ENCODE data around the gene TP53I13.

Gene TP53I13

DNA sequence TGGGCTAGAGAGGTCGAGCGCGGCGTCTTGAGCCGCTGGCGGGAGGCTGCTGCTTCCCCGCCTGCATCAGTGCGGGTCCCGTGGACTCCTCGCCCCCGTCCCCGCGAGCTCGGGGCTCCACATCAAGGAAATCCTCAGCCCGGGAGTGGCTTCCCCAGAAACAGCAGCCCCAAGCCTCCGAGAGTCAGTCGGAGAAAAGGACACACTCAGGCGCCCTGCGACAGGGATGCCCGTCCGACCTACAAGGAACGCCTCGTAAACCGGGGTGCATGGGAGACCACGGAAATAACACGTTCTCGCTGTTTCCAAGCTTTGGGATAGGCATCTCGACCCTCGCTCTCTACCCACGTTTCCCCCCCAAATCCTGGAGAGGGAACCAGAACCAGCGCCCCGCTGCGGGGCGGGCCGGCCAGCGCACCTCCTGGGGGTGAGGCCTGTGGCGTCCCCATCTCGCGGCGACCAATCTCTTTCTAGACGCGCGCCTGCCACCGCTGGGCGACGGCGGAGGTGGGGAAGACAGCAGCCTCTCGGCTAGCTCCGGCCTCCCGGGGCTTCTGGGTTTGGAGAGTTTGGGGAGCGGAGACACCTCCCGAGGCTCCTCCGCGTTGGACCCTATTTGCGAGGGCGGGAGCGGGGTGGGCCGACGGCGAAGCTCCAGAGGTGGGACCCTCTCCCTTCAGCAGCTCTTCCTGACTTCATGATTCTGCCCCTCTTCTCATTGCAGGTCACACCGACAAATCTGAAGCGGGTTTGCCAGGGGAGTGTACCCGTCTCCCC, 759 bp upstream of the TP53I13 start:
- DNase-seq, result peak; percentile 86

DNA sequence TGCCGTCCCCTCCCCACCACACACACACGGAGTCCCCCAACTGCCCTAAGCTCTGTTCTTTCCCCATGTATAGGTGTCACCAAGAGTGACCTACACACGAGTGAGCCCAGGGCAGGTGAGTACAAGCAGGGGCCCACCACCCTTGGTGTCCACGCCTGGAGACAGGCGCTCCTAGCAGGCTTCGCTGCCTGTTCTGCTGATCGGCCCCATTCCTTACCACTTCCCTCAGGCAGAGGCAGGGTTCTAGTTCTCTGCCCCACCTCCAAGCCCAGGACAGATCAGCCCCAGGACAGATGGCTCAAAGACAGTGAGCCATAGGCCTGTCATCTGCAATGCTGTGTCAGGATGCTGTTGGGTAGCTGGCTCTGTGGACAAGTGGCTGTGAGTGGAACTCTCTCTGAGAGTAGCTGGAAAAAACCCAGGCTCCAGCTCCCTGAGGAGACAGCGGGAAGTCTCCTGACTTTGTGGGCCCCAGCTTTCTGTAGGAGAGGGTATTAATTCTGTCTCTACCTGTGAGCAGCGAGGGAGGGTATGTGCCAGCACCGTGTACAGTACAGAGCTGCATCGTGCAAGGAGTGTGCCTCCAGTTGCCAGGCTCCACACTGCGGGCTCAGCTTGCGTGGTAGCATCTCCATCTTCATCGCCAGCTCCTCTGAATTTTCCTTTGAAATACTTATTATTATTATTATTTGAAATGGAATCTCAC, 897 bp downstream of the TP53I13 start:
- DNase-seq, result no peak

GRCh38 chr17:29570521-29570920, 2.0 kb downstream of the TP53I13 start:
- no peak for DNase-seq

DNA sequence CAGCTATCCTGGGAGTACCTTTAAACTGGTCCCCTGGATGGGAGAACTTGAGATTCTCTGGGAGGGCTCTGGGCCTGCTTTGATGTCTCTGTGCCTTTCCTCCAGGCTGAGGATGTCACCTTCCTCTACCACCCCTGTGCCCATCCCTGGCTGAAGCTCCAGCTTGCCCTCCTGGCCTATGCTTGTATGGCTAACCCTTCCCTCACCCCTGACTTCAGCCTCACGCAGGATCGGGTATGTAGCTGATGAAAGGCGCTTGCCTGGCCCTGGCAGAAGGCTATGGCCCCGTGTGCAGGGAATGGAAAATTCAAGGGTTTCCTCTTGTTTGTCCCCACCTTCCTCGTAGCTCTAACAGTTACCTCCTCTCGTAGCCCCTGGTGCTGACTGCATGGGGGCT, 3.0 kb downstream of the TP53I13 start:
- no peak for DNase-seq

DNA sequence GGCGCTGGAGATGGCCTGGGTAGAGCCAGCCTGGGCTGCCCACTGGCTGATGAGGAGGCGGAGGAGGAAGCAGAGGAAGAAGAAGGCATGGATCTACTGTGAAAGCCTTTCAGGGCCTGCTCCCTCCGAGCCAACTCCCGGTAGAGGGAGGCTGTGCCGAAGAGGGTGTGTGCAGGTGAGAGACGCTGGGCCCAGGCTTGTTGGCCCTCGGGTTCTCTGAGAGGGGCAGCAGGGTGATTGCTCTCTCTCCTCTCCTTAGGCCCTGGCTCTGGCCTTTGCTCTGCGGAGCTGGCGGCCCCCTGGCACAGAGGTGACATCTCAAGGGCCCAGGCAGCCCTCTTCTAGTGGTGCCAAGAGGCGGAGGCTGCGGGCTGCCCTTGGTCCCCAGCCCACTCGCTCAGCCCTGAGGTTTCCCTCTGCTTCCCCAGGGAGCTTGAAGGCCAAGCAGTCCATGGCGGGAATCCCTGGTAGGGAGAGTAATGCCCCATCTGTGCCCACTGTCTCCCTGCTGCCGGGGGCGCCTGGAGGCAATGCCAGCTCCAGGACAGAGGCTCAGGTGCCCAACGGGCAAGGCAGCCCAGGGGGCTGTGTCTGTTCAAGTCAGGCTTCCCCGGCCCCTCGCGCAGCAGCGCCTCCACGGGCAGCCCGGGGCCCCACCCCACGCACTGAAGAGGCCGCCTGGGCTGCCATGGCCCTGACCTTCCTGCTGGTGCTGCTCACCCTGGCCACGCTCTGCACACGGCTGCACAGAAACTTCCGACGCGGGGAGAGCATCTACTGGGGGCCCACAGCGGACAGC, 3.6 kb downstream of the TP53I13 start:
- DNase-seq, result no peak

DNA sequence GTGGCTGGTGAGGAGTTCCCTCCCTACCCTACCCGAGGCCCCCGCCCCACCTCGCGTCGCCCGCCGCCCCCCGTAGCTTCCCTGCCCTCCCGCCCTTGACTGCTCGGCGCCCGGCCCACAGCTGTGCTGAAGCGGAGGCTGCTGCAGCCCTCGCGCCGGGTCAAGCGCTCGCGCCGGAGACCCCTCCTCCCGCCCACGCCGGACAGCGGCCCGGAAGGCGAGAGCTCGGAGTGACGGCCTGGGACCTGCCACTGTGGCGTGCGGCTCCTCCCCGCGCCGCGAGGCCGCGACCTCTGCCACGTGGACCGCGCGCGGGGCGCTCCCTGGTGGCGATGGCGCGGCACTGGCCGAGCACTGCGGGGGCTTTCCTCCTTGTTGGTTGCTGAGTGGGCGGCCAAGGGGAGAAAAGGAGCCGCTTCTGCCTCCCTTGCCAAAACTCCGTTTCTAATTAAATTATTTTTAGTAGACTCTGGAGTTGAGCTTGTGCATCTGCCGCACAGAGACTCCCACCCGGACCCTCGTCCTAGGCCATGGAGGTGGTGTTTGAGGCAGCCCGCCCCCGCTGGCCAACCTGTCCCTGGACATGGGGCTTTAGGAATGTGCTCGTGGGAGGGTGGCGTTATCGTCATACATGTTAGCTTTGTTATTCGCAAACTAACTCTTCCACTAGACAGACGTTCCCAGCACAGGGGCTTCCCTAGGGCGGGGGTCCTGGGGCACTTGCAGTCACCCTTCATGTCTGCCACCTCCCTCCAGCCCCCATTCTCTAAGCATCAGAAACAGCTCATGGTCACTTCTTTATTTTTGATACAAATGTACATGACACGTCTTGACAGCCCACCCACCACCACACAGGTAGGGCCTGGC, 4.4 kb downstream of the TP53I13 start:
- peak; percentile 73 for DNase-seq

GRCh38 chr17:29573558-29573869, 5.0 kb downstream of the TP53I13 start:
- DNase-seq, result peak; percentile 2

GRCh38 chr17:29573871-29574731, 5.6 kb downstream of the TP53I13 start:
- DNase-seq, result peak; percentile 2

GRCh38 chr17:29574732-29575510, 6.4 kb downstream of the TP53I13 start:
- DNase-seq, result no peak

GRCh38 chr17:29575511-29576213, 7.2 kb downstream of the TP53I13 start:
- DNase-seq, result no peak

DNA sequence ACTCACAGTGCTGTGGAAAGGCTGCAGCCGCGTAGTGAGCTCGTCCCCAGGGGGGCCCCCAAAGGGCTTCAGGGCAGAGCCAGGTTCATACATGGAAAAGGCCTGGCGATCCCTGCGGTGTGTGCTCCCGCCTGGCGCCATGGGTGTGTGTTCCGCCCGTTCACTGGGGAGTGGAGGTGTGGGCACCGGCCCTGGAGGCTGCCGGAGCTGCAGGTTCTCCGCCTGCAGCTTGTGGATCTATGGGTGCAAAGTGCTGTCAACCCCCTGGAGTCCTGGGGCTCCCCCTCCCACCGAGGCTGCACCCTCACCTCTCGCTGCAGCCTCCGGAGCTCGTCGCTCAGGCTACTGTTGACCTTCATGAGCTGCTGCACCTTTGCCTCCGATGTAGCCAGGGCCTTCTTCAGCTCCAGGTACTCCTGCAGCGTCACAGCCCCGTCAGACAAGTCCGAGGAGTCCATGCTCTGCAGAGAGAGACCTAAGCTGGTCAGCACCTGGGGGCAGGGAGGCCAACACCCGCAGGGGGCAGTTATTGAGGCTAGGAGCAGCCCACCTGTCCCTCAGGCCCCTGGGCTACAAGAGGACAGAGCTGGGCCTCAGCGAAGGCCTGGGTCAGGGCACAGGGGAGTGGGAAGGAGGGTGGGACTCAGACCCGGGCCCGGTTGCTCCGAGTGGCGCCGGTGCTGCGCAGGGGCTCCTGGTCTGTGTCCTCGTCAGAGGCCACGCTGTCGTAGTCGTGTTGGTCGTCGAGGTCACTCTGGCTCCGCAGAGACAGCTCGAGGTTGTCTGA, 7.9 kb downstream of the TP53I13 start:
- no peak for DNase-seq

GRCh38 chr17:29577001-29577370, 8.5 kb downstream of the TP53I13 start:
- DNase-seq, result no peak

DNA sequence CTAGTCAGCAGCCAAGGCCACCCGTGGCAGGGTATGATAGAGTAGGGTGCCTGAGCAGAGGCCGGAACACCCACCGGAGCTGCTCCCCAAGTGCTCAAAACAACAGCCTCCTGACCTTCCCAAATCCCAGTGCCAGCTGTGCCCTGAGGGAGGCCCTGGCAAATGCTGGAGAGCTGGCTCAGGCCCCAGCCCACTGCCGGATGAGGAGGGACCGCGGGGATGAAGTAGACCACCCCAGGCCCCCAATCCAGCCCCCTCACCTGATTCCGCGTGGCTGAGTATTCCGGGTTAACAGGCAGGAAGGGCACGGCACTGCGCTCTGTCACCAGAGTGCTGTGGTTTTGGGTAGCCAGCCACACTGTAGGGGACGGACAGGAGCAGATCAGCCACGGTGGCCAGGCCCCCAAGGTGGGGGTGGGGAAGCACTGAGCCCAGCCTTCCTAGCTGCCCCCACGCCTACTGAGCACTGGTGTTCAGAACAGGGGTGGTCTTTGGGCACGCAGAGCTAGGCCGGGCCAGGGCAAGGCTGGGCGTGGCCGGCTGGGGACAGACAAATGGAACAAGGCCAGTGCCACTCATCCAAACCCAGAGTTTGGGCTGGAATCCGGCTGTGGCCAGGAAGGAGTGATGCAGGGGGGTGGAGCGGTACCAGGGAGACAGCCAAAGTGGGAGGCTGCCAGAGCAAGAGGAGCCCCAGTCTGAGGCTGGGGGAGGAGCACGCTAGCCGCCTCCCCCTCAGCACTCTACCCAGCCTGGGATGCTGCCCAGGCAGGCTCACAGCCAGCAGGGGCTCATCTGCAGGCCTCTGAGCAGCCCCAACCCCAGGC, 9.1 kb downstream of the TP53I13 start:
- no peak for DNase-seq

GRCh38 chr17:29578626-29579485, 10.4 kb downstream of the TP53I13 start:
- DNase-seq, result no peak

DNA sequence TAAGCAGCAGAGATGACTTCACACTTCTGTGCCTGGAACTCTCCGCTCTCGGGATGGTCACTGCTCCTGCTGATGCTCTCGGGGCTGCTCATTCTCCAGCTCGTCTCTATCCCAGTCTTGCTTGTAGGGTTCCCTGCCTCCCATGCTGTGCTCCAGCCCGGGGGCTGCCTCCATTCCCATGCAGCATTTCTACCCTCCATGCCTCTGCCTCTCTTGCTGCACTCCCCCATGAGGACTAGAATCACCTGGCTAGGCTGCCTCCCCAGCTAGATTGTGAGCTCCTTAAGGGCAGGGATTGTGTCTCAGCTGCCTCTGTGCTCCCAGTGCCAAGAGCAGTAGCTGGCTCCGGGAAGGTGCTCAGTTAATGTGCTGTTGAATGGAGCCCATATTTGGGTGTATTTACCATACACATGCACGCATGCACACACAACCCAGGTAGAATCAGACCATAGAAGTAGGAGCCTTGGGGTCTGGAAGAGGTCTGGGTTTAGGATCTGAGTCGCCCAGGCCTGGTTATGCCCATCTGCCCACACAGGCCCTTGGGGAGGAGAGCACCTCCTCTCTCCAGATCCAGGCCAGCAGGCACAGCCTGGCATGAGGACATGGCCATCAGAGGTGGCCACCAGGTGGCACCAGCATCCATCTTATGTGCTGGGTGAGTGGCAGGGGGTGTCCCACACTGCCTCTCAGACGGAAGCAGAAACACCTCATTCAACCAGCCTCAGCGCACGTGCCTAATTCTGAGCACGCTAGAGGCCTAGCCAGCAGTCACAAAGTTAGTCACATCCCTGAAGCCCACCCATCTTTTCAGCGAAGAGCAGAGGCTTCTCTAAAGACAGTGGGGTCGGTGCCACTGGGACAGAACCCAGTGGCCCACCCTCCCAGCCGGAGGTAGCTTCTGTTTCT, 11.6 kb downstream of the TP53I13 start:
- peak; percentile 93 for DNase-seq

DNA sequence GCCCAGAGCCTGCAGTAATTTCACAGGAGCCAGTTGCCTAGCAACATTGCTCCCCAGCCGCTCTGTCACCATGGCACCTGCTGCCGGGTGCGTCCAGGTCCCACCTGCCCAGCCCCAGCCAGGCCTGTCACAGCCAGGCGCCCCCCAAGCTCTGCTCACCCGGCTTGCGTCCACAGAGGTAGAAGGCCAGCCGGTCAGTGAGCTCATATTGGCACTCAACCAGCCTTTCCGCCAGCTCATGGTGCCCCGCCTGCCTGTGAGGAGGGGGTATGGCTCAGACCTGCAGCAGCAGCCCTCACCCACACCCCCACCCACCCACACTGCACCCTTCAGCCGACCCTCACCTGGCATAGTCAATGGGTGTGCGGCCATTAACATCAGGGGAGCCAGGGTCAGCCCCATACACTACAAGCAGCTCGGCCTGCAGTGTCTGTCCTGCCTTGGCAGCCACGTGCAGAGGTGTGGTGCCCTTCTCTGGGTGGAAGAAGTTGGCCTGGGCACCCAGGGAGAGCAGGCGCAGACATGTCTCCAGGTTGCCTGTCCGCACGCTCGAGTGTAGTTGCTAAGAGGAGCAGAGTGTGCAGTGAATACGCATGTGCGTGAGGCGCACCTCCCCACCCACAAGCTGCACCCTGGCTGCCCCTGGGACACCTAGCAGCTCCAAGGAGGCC, 13.2 kb downstream of the TP53I13 start:
- DNase-seq, result no peak

Data from activated CD4-positive, alpha-beta T cell treated with anti-CD3 and anti-CD28 coated beads for 48 hours (primary cell).